NAMALWA (cell line): ENCODE data around the gene VARS1.
"Not testable (repeated sequence)": the region's sequence is repeated elsewhere in the genome, so short reads cannot be mapped to it uniquely, and the experiment has no call there.

Experiments used
- DNase-seq: peaks from one replicate; pipeline ENCODE4 v3.0.0-alpha.2; 2015; ENCODE audit warnings: low spot score

Gene VARS1

GRCh38 chr6:31794294-31794865, 1.2 kb downstream of the VARS1 start:
- peak; percentile 61 for DNase-seq

- not testable (repeated sequence) for DNase-seq
These were observed 1.7 kb downstream of the VARS1 start for GRCh38 chr6:31793927-31794245.

- DNase-seq, result no peak
These were observed 2.8 kb downstream of the VARS1 start for GRCh38 chr6:31792761-31793171.

- no peak for DNase-seq
These were observed 3.5 kb downstream of the VARS1 start for GRCh38 chr6:31792090-31792374.

GRCh38 chr6:31791324-31792089, 4.0 kb downstream of the VARS1 start:
- peak; percentile 73 for DNase-seq

- DNase-seq, result no peak
These were observed 10.1 kb downstream of the VARS1 start for GRCh38 chr6:31785475-31785874.

GRCh38 chr6:31784098-31784925, 11.2 kb downstream of the VARS1 start:
- DNase-seq, result no peak

- no peak for DNase-seq
These were observed 13.3 kb downstream of the VARS1 start for GRCh38 chr6:31782126-31782855.

- no peak for DNase-seq
These were observed 14.1 kb downstream of the VARS1 start for GRCh38 chr6:31781244-31782125.

GRCh38 chr6:31780507-31781243, 14.9 kb downstream of the VARS1 start:
- no peak for DNase-seq

GRCh38 chr6:31779908-31780307, 15.6 kb downstream of the VARS1 start:
- no peak for DNase-seq

GRCh38 chr6:31778999-31779885, 16.3 kb downstream of the VARS1 start:
- no peak for DNase-seq

- DNase-seq, result no peak
These were observed 17.4 kb downstream of the VARS1 start for GRCh38 chr6:31778193-31778592.

- DNase-seq, result no peak
These were observed 17.9 kb downstream of the VARS1 start for GRCh38 chr6:31777667-31778050.

- peak; percentile 57 for DNase-seq
These were observed 18.4 kb downstream of the VARS1 start, which contains the start of gene VWA7 for GRCh38 chr6:31776989-31777666. TSS of gene VWA7 (minus strand) at chr6:31777328. CDS start at chr6:31776779, 549 bp downstream.

GRCh38 chr6:31776485-31776988, 19.0 kb downstream of the VARS1 start:
- no peak for DNase-seq

- DNase-seq, result no peak
These were observed 19.7 kb downstream of the VARS1 start for GRCh38 chr6:31775633-31776484.

- DNase-seq, result no peak
These were observed 20.4 kb downstream of the VARS1 start for GRCh38 chr6:31775184-31775583.
